K562 (cell line): ENCODE measurements around the gene ESD. TPM values are rescaled to one million over a fixed set of nuclear protein-coding genes. Genes with fewer than 3 reads are reported as not detected.

Experiments used
- ATAC-seq: fragments of 200-7000 bp; cut with Tn5 transposase; 3 replicates; pipeline ENCODE4 v1.9.1; 2020; ENCODE audit warnings: moderate library complexity
- BruUV-seq: library from RNA; stranded (reverse); fragments of 400-500 nt; replicated peaks from 2 replicates; lab custom pipeline; 2021; lab: Mats Ljungman, UMichigan
- CTCF ChIA-PET: fragments of 300-600 bp; formaldehyde crosslinking; extraction: SDS; loops from one replicate; lab custom pipeline; 2021; ENCODE audit warnings: low intra/inter-chr PET ratio; lab: Yijun Ruan, JAX
- POLR2A ChIA-PET: fragments of 300-600, 350-650 bp; sonication (Branson Sonifier 250); formaldehyde crosslinking; extraction: SDS; loops from one replicate; lab custom pipeline; 2021; ENCODE audit warnings: antibody characterized with exemption, inconsistent platforms; lab: Yijun Ruan, JAX
- DNase-seq, 4 experiments: peaks; one replicate each; pipeline versions ENCODE4 v3.0.0 to v3.0.0-alpha.2; 2011 to 2018; ENCODE audit warnings: low spot score in 3 of 4, mixed read lengths in 3 of 4; ENCODE audit errors: extremely low read depth in 1 of 4
- FAIRE-seq: peaks from 2 replicates; lab custom pipeline; 2011; peaks lifted over from hg19 to GRCh38; lab: Jason Lieb, UNC
- H2AFZ ChIP-seq: 2 replicates; pipeline ENCODE4 v1.6.0; 2011; ENCODE audit warnings: low read depth, low read length, control low read depth, inconsistent platforms
- H3K27ac ChIP-seq: fragments of 200-600 bp; 3 replicates; pipeline ENCODE4 v1.8.0; 2011; ENCODE audit warnings: low read depth, mild to moderate bottlenecking, control low read depth, inconsistent platforms, low read length, moderate library complexity, mixed read lengths; ENCODE audit errors: extremely low read depth
- H3K27me3 ChIP-seq, 2 experiments: fragments of 300-600 bp in 1 of 2; 2 replicates in 1 of 2; 3 replicates in 1 of 2; pipeline versions ENCODE4 v1.6.0 to v1.8.0; 2011; ENCODE audit warnings: inconsistent platforms in 2 of 2, low read length in 2 of 2, mild to moderate bottlenecking in 1 of 2, mixed read lengths in 1 of 2, moderate library complexity in 1 of 2; ENCODE audit not compliant: control insufficient read depth in 2 of 2, insufficient read depth in 2 of 2
- H3K36me3 ChIP-seq: fragments of 300-600 bp; 3 replicates; pipeline ENCODE4 v1.8.0; 2011; ENCODE audit warnings: mild to moderate bottlenecking, low read length, inconsistent platforms; ENCODE audit not compliant: control insufficient read depth, insufficient read depth
- H3K4me1 ChIP-seq, 2 experiments: fragments of 200-600 bp in 1 of 2; replicated peaks in 1 of 2; 2 replicates in 1 of 2; 3 replicates in 1 of 2; pipeline versions ENCODE4 v1.5.1 to v1.8.0; 2011; ENCODE audit warnings: inconsistent platforms in 2 of 2, low read length in 2 of 2, mild to moderate bottlenecking in 1 of 2, mixed read lengths in 1 of 2, moderate library complexity in 1 of 2; ENCODE audit not compliant: control insufficient read depth in 2 of 2, insufficient read depth in 2 of 2
- H3K4me2 ChIP-seq: 2 replicates; pipeline ENCODE4 v1.6.1; 2011; ENCODE audit warnings: low read length, control low read depth, inconsistent platforms, mixed read lengths; ENCODE audit not compliant: insufficient read depth
- H3K4me3 ChIP-seq: fragments of 200-600 bp; sonication (generic), shearing (Covaris generic); 2 replicates; pipeline ENCODE4 v1.5.1; 2016; ENCODE audit warnings: control low read depth, inconsistent platforms
- H3K79me2 ChIP-seq: fragments of 200-600 bp; 3 replicates; pipeline ENCODE4 v1.8.0; 2011; ENCODE audit warnings: low read length, inconsistent platforms; ENCODE audit not compliant: control insufficient read depth, insufficient read depth
- H3K9ac ChIP-seq, 2 experiments: 2 replicates each; pipeline versions ENCODE4 v1.6.0 to v1.6.1; 2011; ENCODE audit warnings: low read depth in 2 of 2, low read length in 2 of 2, control low read depth in 1 of 2, inconsistent platforms in 1 of 2, mild to moderate bottlenecking in 1 of 2, mixed read lengths in 1 of 2; ENCODE audit not compliant: insufficient read depth in 1 of 2
- H3K9me1 ChIP-seq: one replicate; pipeline ENCODE4 v1.6.0; 2011; ENCODE audit warnings: inconsistent platforms, mild to moderate bottlenecking, low read length, moderate library complexity; ENCODE audit not compliant: control insufficient read depth, insufficient read depth
- H3K9me3 ChIP-seq: replicated peaks from 2 replicates; pipeline ENCODE4 v1.5.1; 2011; ENCODE audit warnings: low read depth, low read length, inconsistent platforms; ENCODE audit not compliant: control insufficient read depth, insufficient read depth
- H4K20me1 ChIP-seq: replicated peaks from 2 replicates; pipeline ENCODE4 v1.6.1; 2011; ENCODE audit warnings: low read length, inconsistent platforms, mixed read lengths; ENCODE audit not compliant: control insufficient read depth, insufficient read depth
- EGR1 ChIP-seq: fragments of 450-650 bp; conservative IDR thresholded peaks from 2 replicates; pipeline ENCODE4 v1.6.1; 2017; ENCODE audit warnings: mild to moderate bottlenecking
- KLF10 ChIP-seq: fragments of 250-450 bp; sonication (Bioruptor Pico); IDR thresholded peaks from 2 replicates; pipeline ENCODE4 v1.6.1; 2021; ENCODE audit warnings: matching md5 sums
- RUNX1 ChIP-seq: sonication (generic); IDR thresholded peaks from 2 replicates; pipeline ENCODE4 v1.6.1; 2016; ENCODE audit warnings: antibody characterized with exemption, low read depth
- ZNF212 ChIP-seq: fragments of 450-650 bp; formaldehyde crosslinking; IDR thresholded peaks from 2 replicates; pipeline ENCODE4 v1.4.0; 2020; ENCODE audit warnings: mild to moderate bottlenecking
- ZNF778 ChIP-seq: fragments of 450-650 bp; formaldehyde crosslinking; IDR thresholded peaks from 2 replicates; pipeline ENCODE4 v1.4.0; 2020; ENCODE audit warnings: mild to moderate bottlenecking, moderate library complexity
- WGBS: fragments of 100-300 bp; shearing (Covaris generic); methylation state at CpG from one replicate; pipeline ENCODE4 v1.1.6; 2016; ENCODE audit warnings: low coverage, mixed read lengths; ENCODE audit not compliant: insufficient coverage; ENCODE audit errors: missing lambda C conversion rate; 5-methylcytosine and 5-hydroxymethylcytosine counted together
- in situ Hi-C: fragments of 300-500 bp; cut with MboI; formaldehyde crosslinking; loops from 4 replicates; pipeline ENCODE4 v1.15.0; 2018; ENCODE audit warnings: inconsistent platforms, mixed read lengths
- intact Hi-C: fragments of 100-400 bp; cut with micrococcal nuclease; formaldehyde crosslinking; loops from 2 replicates; pipeline ENCODE4 v1.14.2; 2022
- polyA plus RNA-seq, 8 experiments: library from polyadenylated mRNA; depleted of rRNA in 4 of 8; stranded (reverse) in 5 of 8; unstranded in 3 of 8; fragments of >200 nt; fragmentation: Nextera tagmentation in 2 of 8; fragmentation: Illumina TruSeq in 1 of 8; extraction: Ambion mirVana in 2 of 8; extraction: Trizol in 1 of 8; gene quantifications; 2 replicates each; pipeline versions ENCODE4 v1.2.1 to v1.2.3, GENCODE V29; 2011 to 2014; ENCODE audit warnings: inconsistent platforms in 1 of 8, missing spikeins in 1 of 8
- total RNA-seq, 7 experiments: library from RNA; depleted of rRNA in 6 of 7; stranded (reverse); fragments of >200 nt in 6 of 7; fragmentation: Illumina TruSeq in 2 of 7; extraction: Trizol in 2 of 7; gene quantifications; 2 replicates each; pipeline versions ENCODE4 v1.2.1 to v1.2.3, GENCODE V29; 2011 to 2021; ENCODE audit warnings: low replicate concordance in 1 of 7
- TF ChIP-seq, protein P1 (sequence below): sonication (generic); formaldehyde crosslinking; IDR thresholded peaks from 2 replicates; pipeline ENCODE4 v1.9.0; 2022; ENCODE audit warnings: mild to moderate bottlenecking, missing genetic modification reagents
- TF ChIP-seq, protein P2 (sequence below), 3 experiments: IDR thresholded peaks in 2 of 3; conservative IDR thresholded peaks in 1 of 3; 2 replicates each; pipeline ENCODE4 v1.5.1; 2011 to 2012; ENCODE audit warnings: low read length in 3 of 3, mild to moderate bottlenecking in 3 of 3, control low read depth in 2 of 3, improper control_type of control experiment in 1 of 3, inconsistent platforms in 1 of 3, low read depth in 1 of 3, mixed read lengths in 1 of 3, moderate library complexity in 1 of 3; ENCODE audit not compliant: insufficient read depth in 2 of 3
- TF ChIP-seq, protein P3 (sequence below): fragments of 250-450 bp; sonication (Bioruptor Pico); IDR thresholded peaks from 2 replicates; pipeline ENCODE4 v1.4.0; 2020; ENCODE audit warnings: borderline replicate concordance
- TF ChIP-seq, protein P4 (sequence below): sonication (generic); IDR thresholded peaks from 2 replicates; pipeline ENCODE4 v1.6.1; 2016

Gene ESD
- total and polyA plus RNA-seq, 9 of the 15 experiments (the other 6 are each of a cell fraction or from before 2014, with no cell fraction given): 88.9 to 402 (median 232) TPM

DNA sequence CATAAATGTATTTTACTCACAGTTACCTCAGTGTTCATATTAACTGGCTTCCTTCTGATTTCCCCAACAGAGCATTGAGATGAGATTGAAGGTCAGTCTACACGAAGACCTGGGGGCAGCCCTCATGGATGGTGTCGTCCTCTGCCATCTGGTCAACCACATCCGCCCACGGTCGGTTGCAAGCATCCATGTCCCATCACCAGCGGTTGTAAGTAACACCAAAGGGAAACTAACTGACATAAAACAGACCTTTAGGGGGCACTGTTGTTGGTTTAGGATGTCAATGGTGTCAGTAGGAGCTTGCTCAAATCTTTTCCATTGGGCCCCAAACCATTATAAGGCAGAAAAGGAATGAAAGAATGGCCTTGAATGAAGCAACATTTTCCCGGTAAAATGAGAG is 68.2 kb downstream of the ESD start:
- Histone ChIP-seq H3K9me3 (no peaks in the 10 kb centered on the region), H3K27ac (no peak overlapping the region), H3K4me3 (no peak overlapping the region), H3K36me3 (peaks cover 35% of the 10 kb centered on the region; the same call in 2 of the 3 replicates), H3K4me1 (no peaks in the 10 kb centered on the region), H3K9ac (no peak overlapping the region), H2AFZ (no peak overlapping the region), H3K4me2 (no peak overlapping the region), H3K27me3 (no peaks in the 10 kb centered on the region), H3K79me2 (no peaks in the 10 kb centered on the region), H3K9me1 (no peaks in the 10 kb centered on the region), H4K20me1 (no peaks in the 10 kb centered on the region)
- DNase-seq (peak; percentile 17 to 29 (median 22)), FAIRE-seq (peak; percentile 6), ATAC-seq (peak; percentile 68; the same call in 2 of the 3 replicates)
- BruUV-seq: no TSS peak
- intact Hi-C loops (loop anchor here (10.0 kb wide), 1 partner anchor 124 kb away; no protein-coding TSS in a partner anchor), in situ Hi-C loops (loop anchor here (10.0 kb wide), 1 partner anchor 244 kb away; no protein-coding TSS in a partner anchor)
- ChIA-PET CTCF (no interaction called here), POLR2A (interaction anchor here (1.0 kb wide), 1 partner anchor 22 kb away, joined by 3 read pairs; no protein-coding TSS in a partner anchor)
- 63% methylated on average over 7 of the region's 7 CpGs for WGBS
- TF ChIP-seq EGR1 (peak; percentile 56), KLF10 (CRISPR knock-in tag) (no peak), ZNF778 (CRISPR knock-in tag) (no peak), RUNX1 (no peak), ZNF212 (no peak)
- TF ChIP-seq, protein P1, sequence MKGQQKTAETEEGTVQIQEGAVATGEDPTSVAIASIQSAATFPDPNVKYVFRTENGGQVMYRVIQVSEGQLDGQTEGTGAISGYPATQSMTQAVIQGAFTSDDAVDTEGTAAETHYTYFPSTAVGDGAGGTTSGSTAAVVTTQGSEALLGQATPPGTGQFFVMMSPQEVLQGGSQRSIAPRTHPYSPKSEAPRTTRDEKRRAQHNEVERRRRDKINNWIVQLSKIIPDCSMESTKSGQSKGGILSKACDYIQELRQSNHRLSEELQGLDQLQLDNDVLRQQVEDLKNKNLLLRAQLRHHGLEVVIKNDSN: no peak
- TF ChIP-seq, protein P2, sequence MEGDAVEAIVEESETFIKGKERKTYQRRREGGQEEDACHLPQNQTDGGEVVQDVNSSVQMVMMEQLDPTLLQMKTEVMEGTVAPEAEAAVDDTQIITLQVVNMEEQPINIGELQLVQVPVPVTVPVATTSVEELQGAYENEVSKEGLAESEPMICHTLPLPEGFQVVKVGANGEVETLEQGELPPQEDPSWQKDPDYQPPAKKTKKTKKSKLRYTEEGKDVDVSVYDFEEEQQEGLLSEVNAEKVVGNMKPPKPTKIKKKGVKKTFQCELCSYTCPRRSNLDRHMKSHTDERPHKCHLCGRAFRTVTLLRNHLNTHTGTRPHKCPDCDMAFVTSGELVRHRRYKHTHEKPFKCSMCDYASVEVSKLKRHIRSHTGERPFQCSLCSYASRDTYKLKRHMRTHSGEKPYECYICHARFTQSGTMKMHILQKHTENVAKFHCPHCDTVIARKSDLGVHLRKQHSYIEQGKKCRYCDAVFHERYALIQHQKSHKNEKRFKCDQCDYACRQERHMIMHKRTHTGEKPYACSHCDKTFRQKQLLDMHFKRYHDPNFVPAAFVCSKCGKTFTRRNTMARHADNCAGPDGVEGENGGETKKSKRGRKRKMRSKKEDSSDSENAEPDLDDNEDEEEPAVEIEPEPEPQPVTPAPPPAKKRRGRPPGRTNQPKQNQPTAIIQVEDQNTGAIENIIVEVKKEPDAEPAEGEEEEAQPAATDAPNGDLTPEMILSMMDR (IDR thresholded peaks at IDR 0.05 in 2 of 3, conservative IDR thresholded peaks at IDR 0.05 in 1 of 3; ENCODE audit: insufficient read depth in 2 of 3, low read depth in 1 of 3, low read length in 3 of 3): peak in 2 of 3 experiments; percentile 10 to 46; a peak in 1 of 6 replicates
- TF ChIP-seq, protein P3, sequence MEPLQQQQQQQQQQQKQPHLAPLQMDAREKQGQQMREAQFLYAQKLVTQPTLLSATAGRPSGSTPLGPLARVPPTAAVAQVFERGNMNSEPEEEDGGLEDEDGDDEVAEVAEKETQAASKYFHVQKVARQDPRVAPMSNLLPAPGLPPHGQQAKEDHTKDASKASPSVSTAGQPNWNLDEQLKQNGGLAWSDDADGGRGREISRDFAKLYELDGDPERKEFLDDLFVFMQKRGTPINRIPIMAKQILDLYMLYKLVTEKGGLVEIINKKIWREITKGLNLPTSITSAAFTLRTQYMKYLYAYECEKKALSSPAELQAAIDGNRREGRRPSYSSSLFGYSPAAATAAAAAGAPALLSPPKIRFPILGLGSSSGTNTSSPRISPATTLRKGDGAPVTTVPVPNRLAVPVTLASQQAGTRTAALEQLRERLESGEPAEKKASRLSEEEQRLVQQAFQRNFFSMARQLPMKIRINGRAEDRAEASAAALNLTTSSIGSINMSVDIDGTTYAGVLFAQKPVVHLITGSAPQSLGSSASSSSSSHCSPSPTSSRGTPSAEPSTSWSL: no peak
- TF ChIP-seq, protein P4, sequence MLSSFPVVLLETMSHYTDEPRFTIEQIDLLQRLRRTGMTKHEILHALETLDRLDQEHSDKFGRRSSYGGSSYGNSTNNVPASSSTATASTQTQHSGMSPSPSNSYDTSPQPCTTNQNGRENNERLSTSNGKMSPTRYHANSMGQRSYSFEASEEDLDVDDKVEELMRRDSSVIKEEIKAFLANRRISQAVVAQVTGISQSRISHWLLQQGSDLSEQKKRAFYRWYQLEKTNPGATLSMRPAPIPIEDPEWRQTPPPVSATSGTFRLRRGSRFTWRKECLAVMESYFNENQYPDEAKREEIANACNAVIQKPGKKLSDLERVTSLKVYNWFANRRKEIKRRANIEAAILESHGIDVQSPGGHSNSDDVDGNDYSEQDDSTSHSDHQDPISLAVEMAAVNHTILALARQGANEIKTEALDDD: no peak
